Ureter (tissue), 1 donor: ENCODE results near the gene SLC7A8. TPM values are rescaled to one million over a fixed set of nuclear protein-coding genes. Genes with fewer than 3 reads are reported as not detected.
"Not testable (repeated sequence)": the region's sequence is repeated elsewhere in the genome, so short reads cannot be mapped to it uniquely, and the experiment has no call there.

ENCODE experiments used
- DNase-seq: peaks from one replicate; pipeline ENCODE4 v3.0.0-alpha.2; 2020; ENCODE audit warnings: low spot score
- total RNA-seq: library from RNA; stranded (reverse); gene quantifications from one replicate; pipeline ENCODE4 v1.2.4, GENCODE V29; 2023
- donor health status: DM: yes; HTN: yes; CAD: no.

SLC7A8 gene
- total RNA-seq, 1 donor from 2014 or later: 58.5 TPM

DNA sequence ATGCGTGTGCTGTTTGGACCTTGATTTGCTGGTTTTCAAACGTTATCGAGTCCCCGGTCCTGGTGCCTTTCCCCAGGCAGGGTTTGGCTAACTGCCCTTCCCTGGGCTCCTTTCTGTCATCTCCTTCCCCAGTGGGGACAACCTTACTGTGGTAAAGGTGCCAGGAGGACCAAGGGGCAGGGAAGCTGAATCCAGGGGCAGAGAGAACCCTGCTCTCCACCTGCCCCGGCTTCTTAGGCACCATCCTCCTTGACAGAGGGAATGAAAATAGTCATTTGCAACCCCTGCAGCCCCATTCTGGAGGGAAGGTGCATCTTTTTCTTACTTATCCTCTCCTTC is 69.4 kb downstream of the SLC7A8 start:
- no peak for DNase-seq

DNA sequence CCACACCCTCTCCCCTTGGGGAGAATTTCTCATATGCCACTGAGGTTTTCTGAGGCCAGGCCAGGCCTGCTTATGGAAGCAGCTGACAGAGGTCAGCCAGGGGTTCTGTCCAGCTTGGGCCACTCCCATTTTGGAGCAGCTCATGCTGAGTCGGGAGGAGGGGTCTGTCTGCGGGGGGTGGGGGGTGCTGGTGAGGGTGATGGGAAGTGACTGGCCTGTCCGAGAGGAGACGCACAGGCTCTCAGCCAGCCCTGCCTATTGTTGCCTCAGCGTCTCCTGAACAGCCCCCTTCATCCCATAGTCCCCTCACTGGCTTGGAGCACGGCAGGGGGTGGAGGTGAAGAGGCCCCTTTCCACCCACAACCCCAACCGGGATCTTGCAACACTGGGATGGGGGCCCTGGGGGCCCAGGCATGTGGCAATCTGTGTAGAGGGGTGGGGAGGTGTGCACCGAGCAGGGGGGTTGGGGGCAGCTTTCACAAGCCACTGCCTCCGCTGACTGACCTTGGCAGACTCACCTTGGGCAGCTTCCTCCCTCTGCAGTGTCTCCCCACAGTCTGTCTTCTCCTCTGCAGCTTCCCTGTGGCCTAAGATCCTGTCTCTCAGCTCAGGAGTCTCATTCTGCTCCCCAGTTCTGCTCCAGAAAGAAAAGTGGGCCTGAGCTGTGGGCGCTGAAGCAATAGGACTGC is 69.9 kb downstream of the SLC7A8 start:
- no peak for DNase-seq

- DNase-seq: no peak
Measured at GRCh38 chr14:23112359-23113178, 70.9 kb downstream of the SLC7A8 start.

- DNase-seq: no peak
Measured at GRCh38 chr14:23110579-23111365, 72.7 kb downstream of the SLC7A8 start.

GRCh38 chr14:23109769-23110168 is 73.7 kb downstream of the SLC7A8 start:
- no peak for DNase-seq

- not testable (repeated sequence) for DNase-seq
Measured at GRCh38 chr14:23108169-23108568, 75.3 kb downstream of the SLC7A8 start.

DNA sequence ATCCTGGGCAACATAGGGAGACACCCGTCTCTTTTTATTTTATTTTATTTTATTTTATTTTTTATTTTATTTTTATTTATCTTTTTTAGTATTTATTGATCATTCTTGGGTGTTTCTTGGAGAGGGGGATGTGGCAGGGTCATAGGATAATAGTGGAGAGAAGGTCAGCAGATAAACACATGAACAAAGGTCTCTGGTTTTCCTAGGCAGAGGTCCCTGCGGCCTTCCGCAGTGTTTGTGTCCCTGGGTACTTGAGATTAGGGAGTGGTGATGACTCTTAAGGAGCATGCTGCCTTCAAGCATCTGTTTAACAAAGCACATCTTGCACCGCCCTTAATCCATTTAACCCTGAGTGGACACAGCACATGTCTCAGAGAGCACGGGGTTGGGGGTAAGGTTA is 75.8 kb downstream of the SLC7A8 start:
- DNase-seq: not testable (repeated sequence)

DNA sequence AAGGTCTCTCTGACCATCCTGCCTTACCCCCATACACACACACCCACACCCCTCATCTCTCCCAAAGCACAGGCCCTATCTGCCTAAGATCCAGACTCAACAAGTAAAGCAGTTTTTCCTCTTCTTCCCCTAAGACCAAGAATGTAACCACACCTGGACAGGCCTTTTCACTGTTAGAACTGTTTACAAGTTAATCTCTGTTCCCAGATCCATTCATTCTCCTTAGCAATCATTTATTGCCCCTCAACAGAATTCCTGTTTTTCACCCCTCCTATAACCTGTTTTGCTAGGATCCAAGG is 76.8 kb downstream of the SLC7A8 start:
- DNase-seq: no peak

GRCh38 chr14:23105348-23105824 is 78.1 kb downstream of the SLC7A8 start:
- no peak for DNase-seq

GRCh38 chr14:23104591-23105347 is 78.7 kb downstream of the SLC7A8 start, which contains the start of gene CIROP:
Gene CIROP, minus strand, starts transcription at chr14:23104989. Its CDS starts 69 bp downstream, at chr14:23104920.
- no peak for DNase-seq

- no peak for DNase-seq
Measured at GRCh38 chr14:23104070-23104590, 79.3 kb downstream of the SLC7A8 start.

DNA sequence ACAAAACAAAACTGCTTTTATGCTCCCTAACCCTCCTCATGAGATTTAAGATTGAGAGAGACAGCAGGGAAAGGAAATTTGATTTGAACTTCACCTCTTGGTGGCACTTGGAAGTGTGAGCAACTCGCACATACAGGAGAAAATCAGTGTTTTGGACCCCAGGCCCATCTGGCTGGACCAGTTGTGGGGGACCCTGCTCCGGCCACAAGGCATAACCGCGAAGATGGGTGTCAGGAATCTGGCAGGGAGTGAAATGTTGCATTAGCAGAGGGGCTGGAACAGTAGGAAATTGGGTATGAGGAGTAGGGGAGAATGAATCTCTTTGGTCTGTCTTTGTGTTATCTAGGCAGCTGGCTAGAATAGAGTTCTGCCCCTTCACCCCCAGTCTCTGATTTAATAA is 79.9 kb downstream of the SLC7A8 start:
- DNase-seq: no peak

- DNase-seq: no peak
Measured at GRCh38 chr14:23102801-23103200, 80.7 kb downstream of the SLC7A8 start.

GRCh38 chr14:23101986-23102625 is 81.4 kb downstream of the SLC7A8 start:
- DNase-seq: no peak

DNA sequence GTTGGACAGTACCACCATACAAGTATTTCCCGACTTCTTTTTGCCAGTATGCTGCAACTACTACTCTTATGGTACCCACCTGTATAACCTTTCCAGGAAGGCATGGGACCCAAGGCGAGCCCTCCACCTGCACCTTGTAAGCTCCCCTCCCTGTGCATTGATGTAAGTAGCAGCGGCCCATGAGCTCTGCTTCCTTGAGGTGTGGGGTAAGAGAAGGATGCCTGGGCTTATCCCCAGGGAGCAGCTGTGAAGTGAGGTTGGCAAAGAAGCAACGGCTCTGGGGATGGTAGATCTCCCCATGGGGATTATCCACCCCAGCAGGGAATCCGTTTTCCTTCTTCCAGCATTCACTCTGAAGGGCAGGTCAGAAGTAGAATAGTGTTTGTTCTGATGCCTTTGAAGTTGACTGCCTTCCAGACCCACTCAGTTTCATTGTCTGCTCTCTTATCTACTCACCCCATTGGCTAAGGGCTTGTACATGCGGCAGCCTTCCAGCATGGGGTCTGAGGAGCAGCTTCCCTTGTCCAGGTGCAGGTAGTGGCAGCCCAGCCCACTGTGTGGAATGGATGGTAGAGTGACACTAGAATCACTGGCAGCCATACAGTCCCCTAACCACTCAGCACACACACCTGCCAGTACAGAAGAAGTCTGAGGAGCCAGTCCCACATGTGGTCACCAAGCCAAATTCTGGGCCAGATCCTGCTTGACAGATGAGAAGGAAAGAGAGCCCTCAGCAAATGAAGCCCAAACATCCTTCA is 82.1 kb downstream of the SLC7A8 start:
- no peak for DNase-seq

DNA sequence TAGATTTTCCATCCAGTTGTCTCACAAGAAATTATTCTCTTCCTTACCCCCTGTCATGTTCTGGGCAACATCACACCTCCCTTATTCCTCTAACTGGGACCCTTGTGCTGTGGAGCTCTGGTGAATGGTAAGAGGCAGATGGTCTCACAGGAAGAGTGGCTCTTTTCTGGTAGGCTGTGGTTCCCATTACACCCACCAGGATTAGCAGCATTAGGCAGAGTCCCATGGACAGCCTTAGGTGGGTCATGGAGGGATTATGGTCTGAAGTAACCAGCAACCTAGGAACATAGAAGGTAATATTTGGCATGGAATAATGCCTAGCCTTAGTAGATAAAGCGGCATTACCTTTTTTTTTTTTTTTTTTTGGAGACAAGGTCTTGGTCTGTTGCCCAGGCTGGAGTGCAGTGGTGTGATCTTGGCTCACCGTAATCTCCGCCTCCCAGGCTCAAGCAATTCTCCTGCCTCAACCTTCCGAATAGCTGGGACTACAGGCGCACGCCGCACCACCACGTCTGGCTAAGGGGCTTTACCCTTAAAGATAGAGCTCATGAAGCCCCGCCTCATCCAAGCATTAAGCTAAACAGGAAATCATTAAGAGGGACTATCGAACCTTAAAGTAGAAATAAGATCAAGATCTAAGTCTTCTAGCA is 84.1 kb downstream of the SLC7A8 start:
- DNase-seq: no peak

- DNase-seq: no peak
Measured at GRCh38 chr14:23097786-23098185, 85.7 kb downstream of the SLC7A8 start.

GRCh38 chr14:23095196-23096108 is 88.0 kb downstream of the SLC7A8 start, which contains the start of gene C14orf119:
Gene C14orf119, plus strand, starts transcription at chr14:23095505. Its CDS starts 2,154 bp downstream, at chr14:23097659.
- DNase-seq: peak; percentile 100
